Measurements from ENCODE around the gene NOPCHAP1. TPM values are rescaled to one million over a fixed set of nuclear protein-coding genes. Genes with fewer than 3 reads are reported as not detected.

Gene NOPCHAP1
- total RNA-seq, 1 donor from 2014 or later, result 13.3 TPM

- no peaks in the 10 kb centered on the region for H3K27me3 ChIP-seq
- peaks cover 8% of the 10 kb centered on the region for H3K4me1 ChIP-seq
- intact Hi-C loops (cut with DNase I), result no loop called here
- H3K4me3 ChIP-seq, result no peak overlapping the region
- H3K36me3 ChIP-seq, result no peaks in the 10 kb centered on the region
- no peaks in the 10 kb centered on the region for H3K9me3 ChIP-seq
- peak in 1 of 2 donors; percentile 85 for TF ChIP-seq POLR2AphosphoS5 (IDR thresholded peaks at IDR 0.05; ENCODE audit: insufficient read depth in 1 of 2, low read depth in 1 of 2)
- TF ChIP-seq CTCF (IDR thresholded peaks at IDR 0.05), result no peak
- no peak for DNase-seq (ENCODE audit: extremely low spot score in 2 of 2)
- H3K27ac ChIP-seq, result peak overlapping the region; percentile 42
Measured at GRCh38 chr12:105025890-105026289, 39.8 kb downstream of the NOPCHAP1 start.

- Histone ChIP-seq H3K4me1 (peaks cover 8% of the 10 kb centered on the region), H3K9me3 (no peaks in the 10 kb centered on the region), H3K27ac (peak overlapping the region; percentile 46), H3K4me3 (no peak overlapping the region), H3K36me3 (no peaks in the 10 kb centered on the region), H3K27me3 (no peaks in the 10 kb centered on the region)
- intact Hi-C loops (cut with DNase I), result no loop called here
- no peak for DNase-seq (ENCODE audit: extremely low spot score in 2 of 2)
- TF ChIP-seq POLR2A (IDR thresholded peaks at IDR 0.05) (no peak), POLR2AphosphoS5 (IDR thresholded peaks at IDR 0.05; ENCODE audit: insufficient read depth in 1 of 2, low read depth in 1 of 2) (no peak), CTCF (IDR thresholded peaks at IDR 0.05) (no peak)
Measured at GRCh38 chr12:105026411-105026810, 40.3 kb downstream of the NOPCHAP1 start.

GRCh38 chr12:105030820-105031807 is 45.0 kb downstream of the NOPCHAP1 start:
- intact Hi-C loops (cut with DNase I), result no loop called here
- TF ChIP-seq POLR2A (IDR thresholded peaks at IDR 0.05) (no peak), CTCF (IDR thresholded peaks at IDR 0.05) (no peak), POLR2AphosphoS5 (IDR thresholded peaks at IDR 0.05; ENCODE audit: insufficient read depth in 1 of 2, low read depth in 1 of 2) (no peak)
- no peak overlapping the region for H3K4me3 ChIP-seq
- no peak overlapping the region for H3K27ac ChIP-seq
- H3K27me3 ChIP-seq, result no peaks in the 10 kb centered on the region
- H3K9me3 ChIP-seq, result no peaks in the 10 kb centered on the region
- DNase-seq (ENCODE audit: extremely low spot score in 2 of 2), result no peak
- no peaks in the 10 kb centered on the region for H3K4me1 ChIP-seq
- H3K36me3 ChIP-seq, result peaks cover 0 to 6% of the 10 kb centered on the region in 2 donors

- TF ChIP-seq POLR2AphosphoS5 (IDR thresholded peaks at IDR 0.05; ENCODE audit: insufficient read depth in 1 of 2, low read depth in 1 of 2) (no peak), POLR2A (IDR thresholded peaks at IDR 0.05) (no peak), CTCF (IDR thresholded peaks at IDR 0.05) (no peak)
Measured at GRCh38 chr12:105032703-105033357, 46.7 kb downstream of the NOPCHAP1 start.

More at GRCh38 chr12:105032703-105033357, 46.7 kb downstream of the NOPCHAP1 start:
- intact Hi-C loops (cut with DNase I), result no loop called here
- Histone ChIP-seq H3K27me3 (no peaks in the 10 kb centered on the region), H3K36me3 (peaks cover 0 to 6% of the 10 kb centered on the region in 2 donors), H3K4me3 (no peak overlapping the region), H3K27ac (no peak overlapping the region), H3K4me1 (no peaks in the 10 kb centered on the region), H3K9me3 (no peaks in the 10 kb centered on the region)
- DNase-seq (ENCODE audit: extremely low spot score in 2 of 2), result no peak
